ENCODE measurements around the gene PTOV1. TPM values are rescaled to one million over a fixed set of nuclear protein-coding genes. Genes with fewer than 3 reads are reported as not detected.

Gene PTOV1
- total RNA-seq, 2 experiments from 2014 or later = 105 to 124 TPM

DNA sequence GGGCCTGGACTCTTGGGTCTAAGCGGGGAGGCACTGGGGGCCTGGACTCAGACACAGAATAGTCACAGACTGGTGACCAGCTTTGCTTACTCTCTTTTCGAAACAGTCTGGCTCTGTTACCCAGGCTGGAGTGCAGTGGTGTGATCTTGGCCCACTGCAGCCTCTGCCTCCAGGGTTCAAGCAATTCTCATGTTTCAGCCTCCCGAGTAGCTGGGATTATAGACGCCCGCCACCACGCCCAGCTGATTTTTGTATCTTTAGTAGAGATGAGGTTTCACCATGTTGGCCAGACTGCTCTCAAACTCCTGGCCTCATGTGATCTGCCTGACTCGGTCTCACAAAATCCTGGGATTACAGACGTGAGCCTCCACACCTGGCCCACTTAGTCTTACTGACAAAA, 21.8 kb upstream of the PTOV1 start:
- Histone ChIP-seq H3K27ac (ENCODE audit: low read depth, low read length, poor library complexity, severe bottlenecking) (no peak overlapping the region), H4K20me1 (ENCODE audit: insufficient read depth, low read length) (no peaks in the 10 kb centered on the region), H3K36me3 (ENCODE audit: insufficient read depth, low read length) (peaks cover 97% of the 10 kb centered on the region), H3K79me2 (ENCODE audit: insufficient read depth, low read depth, low read length) (peaks cover 26% of the 10 kb centered on the region), H3K9me2 (ENCODE audit: insufficient read depth, low read length) (no peaks in the 10 kb centered on the region), H3K9me3 (ENCODE audit: low read length) (no peaks in the 10 kb centered on the region), H3K4me3 (ENCODE audit: low read depth, low read length, poor library complexity, severe bottlenecking) (no peak overlapping the region), H3K4me1 (ENCODE audit: insufficient read depth, low read length, poor library complexity, severe bottlenecking) (peaks cover 22% of the 10 kb centered on the region), H2AFZ (ENCODE audit: low read length) (no peak overlapping the region), H3K4me2 (ENCODE audit: low read length) (no peak overlapping the region)
- ChIA-PET CTCF (ENCODE audit: unreplicated experiment) (no interaction called here), POLR2A (no interaction called here)
- intact Hi-C loops (cut with micrococcal nuclease; ENCODE audit: unreplicated experiment) = no loop called here
- no peak for DNase-seq (ENCODE audit: low spot score)
- BruUV-seq (replicated peaks) = no TSS peak
- TF ChIP-seq, protein P1, sequence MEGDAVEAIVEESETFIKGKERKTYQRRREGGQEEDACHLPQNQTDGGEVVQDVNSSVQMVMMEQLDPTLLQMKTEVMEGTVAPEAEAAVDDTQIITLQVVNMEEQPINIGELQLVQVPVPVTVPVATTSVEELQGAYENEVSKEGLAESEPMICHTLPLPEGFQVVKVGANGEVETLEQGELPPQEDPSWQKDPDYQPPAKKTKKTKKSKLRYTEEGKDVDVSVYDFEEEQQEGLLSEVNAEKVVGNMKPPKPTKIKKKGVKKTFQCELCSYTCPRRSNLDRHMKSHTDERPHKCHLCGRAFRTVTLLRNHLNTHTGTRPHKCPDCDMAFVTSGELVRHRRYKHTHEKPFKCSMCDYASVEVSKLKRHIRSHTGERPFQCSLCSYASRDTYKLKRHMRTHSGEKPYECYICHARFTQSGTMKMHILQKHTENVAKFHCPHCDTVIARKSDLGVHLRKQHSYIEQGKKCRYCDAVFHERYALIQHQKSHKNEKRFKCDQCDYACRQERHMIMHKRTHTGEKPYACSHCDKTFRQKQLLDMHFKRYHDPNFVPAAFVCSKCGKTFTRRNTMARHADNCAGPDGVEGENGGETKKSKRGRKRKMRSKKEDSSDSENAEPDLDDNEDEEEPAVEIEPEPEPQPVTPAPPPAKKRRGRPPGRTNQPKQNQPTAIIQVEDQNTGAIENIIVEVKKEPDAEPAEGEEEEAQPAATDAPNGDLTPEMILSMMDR (conservative IDR thresholded peaks at IDR 0.05; ENCODE audit: low read length) = no peak
- TF ChIP-seq EZH2phosphoT487 (IDR thresholded peaks at IDR 0.05; ENCODE audit: borderline replicate concordance, low read depth, low read length) = no peak

DNA sequence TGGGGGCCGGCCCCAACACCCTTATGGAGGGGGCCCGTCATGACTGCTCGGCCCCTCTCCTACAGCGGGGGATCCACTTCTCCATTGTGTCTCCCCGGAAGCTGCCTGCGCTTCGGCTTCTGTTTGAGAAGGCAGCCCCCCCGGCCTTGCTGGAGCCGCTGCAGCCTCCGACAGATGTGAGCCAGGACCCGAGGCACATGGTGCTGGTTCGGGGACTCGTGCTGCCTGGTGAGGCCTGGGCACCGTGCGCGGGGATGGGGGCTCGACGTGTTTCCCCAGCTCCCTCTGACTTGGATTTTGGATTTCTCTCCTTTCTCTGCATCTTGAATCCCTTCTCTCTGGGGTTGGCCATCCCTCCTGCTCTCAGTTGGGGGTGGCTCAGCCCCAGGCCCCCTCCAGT, 21.2 kb upstream of the PTOV1 start:
- Histone ChIP-seq H3K36me3 (ENCODE audit: insufficient read depth, low read length) (peaks cover 97% of the 10 kb centered on the region), H3K4me2 (ENCODE audit: low read length) (no peak overlapping the region), H3K4me1 (ENCODE audit: insufficient read depth, low read length, poor library complexity, severe bottlenecking) (peaks cover 16% of the 10 kb centered on the region), H4K20me1 (ENCODE audit: insufficient read depth, low read length) (no peaks in the 10 kb centered on the region), H3K27ac (ENCODE audit: low read depth, low read length, poor library complexity, severe bottlenecking) (no peak overlapping the region), H3K79me2 (ENCODE audit: insufficient read depth, low read depth, low read length) (peaks cover 21% of the 10 kb centered on the region), H3K9me2 (ENCODE audit: insufficient read depth, low read length) (no peaks in the 10 kb centered on the region), H2AFZ (ENCODE audit: low read length) (no peak overlapping the region), H3K4me3 (ENCODE audit: low read depth, low read length, poor library complexity, severe bottlenecking) (no peak overlapping the region), H3K9me3 (ENCODE audit: low read length) (no peaks in the 10 kb centered on the region)
- CTCF ChIA-PET (ENCODE audit: unreplicated experiment) = no interaction called here
- BruUV-seq (replicated peaks) = no TSS peak
- intact Hi-C loops (cut with micrococcal nuclease; ENCODE audit: unreplicated experiment) = no loop called here
- POLR2A ChIA-PET = no interaction called here
- no peak for DNase-seq (ENCODE audit: low spot score)
- no peak for TF ChIP-seq EZH2phosphoT487 (IDR thresholded peaks at IDR 0.05; ENCODE audit: borderline replicate concordance, low read depth, low read length)
- TF ChIP-seq, protein P1 (conservative IDR thresholded peaks at IDR 0.05; ENCODE audit: low read length) = no peak

DNA sequence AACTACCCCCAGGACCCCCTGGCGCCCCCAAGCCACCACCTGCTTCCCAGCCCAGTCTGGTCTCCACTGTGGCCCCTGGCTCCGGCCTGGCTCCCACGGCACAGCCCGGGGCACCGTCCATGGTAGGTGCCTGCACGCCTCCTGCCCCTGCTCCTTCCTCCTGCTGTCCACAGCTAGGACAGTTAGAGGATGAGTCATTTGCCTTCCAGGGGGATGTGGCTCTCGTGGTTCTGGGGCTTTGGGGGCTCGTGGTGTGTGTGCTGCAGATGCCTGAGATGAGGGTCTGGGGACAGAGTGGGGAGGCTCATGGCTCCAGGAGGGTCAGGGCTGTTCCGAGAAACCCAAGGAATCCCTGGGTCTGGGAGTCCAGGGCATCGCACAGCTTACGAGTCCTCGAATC, 20.2 kb upstream of the PTOV1 start:
- TF ChIP-seq, protein P1 (conservative IDR thresholded peaks at IDR 0.05; ENCODE audit: low read length) = no peak
- TF ChIP-seq EZH2phosphoT487 (IDR thresholded peaks at IDR 0.05; ENCODE audit: borderline replicate concordance, low read depth, low read length) = no peak
- no peak for DNase-seq (ENCODE audit: low spot score)
- no TSS peak for BruUV-seq (replicated peaks)
- Histone ChIP-seq H3K27ac (ENCODE audit: low read depth, low read length, poor library complexity, severe bottlenecking) (no peak overlapping the region), H3K4me3 (ENCODE audit: low read depth, low read length, poor library complexity, severe bottlenecking) (no peak overlapping the region), H3K4me2 (ENCODE audit: low read length) (no peak overlapping the region), H4K20me1 (ENCODE audit: insufficient read depth, low read length) (no peaks in the 10 kb centered on the region), H3K4me1 (ENCODE audit: insufficient read depth, low read length, poor library complexity, severe bottlenecking) (peaks cover 10% of the 10 kb centered on the region), H2AFZ (ENCODE audit: low read length) (no peak overlapping the region), H3K79me2 (ENCODE audit: insufficient read depth, low read depth, low read length) (peaks cover 10% of the 10 kb centered on the region; the same call in 1 of the 2 replicates), H3K9me2 (ENCODE audit: insufficient read depth, low read length) (no peaks in the 10 kb centered on the region), H3K36me3 (ENCODE audit: insufficient read depth, low read length) (peaks cover 97% of the 10 kb centered on the region), H3K9me3 (ENCODE audit: low read length) (no peaks in the 10 kb centered on the region)
- ChIA-PET CTCF (ENCODE audit: unreplicated experiment) (no interaction called here), POLR2A (no interaction called here)
- intact Hi-C loops (cut with micrococcal nuclease; ENCODE audit: unreplicated experiment) = no loop called here
